Smooth muscle cell (in vitro differentiated cells): Measurements from ENCODE around the gene CLDN34. TPM values are rescaled to one million over a fixed set of nuclear protein-coding genes. Genes with fewer than 3 reads are reported as not detected.

Experiments
- DNase-seq: peaks from one replicate; lab custom pipeline; 2025; ENCODE audit not compliant: unreplicated experiment; lab: John Stamatoyannopoulos, UW
- H2AFZ ChIP-seq: fragments of 200-600 bp; sonication (generic); 2 replicates; pipeline ENCODE4 v1.6.0; 2016; ENCODE audit warnings: antibody characterized with exemption, low read depth, mild to moderate bottlenecking
- H3F3A ChIP-seq: fragments of 200-600 bp; sonication (generic); 2 replicates; pipeline ENCODE4 v1.6.0; 2017; ENCODE audit warnings: antibody characterized with exemption, low read depth
- H3K27ac ChIP-seq: fragments of 200-600 bp; sonication (generic); 2 replicates; pipeline ENCODE4 v1.5.1; 2016; ENCODE audit warnings: low read depth, mild to moderate bottlenecking
- H3K27me3 ChIP-seq: fragments of 200-600 bp; sonication (generic); 2 replicates; pipeline ENCODE4 v1.6.1; 2016; ENCODE audit warnings: low read depth, mild to moderate bottlenecking
- H3K36me3 ChIP-seq: fragments of 200-600 bp; sonication (generic); 2 replicates; pipeline ENCODE4 v1.5.1; 2016; ENCODE audit warnings: low read depth
- H3K4me1 ChIP-seq: fragments of 200-600 bp; sonication (generic); 2 replicates; pipeline ENCODE4 v1.5.1; 2016; ENCODE audit warnings: low read depth
- H3K4me2 ChIP-seq: fragments of 200-600 bp; sonication (generic); 2 replicates; pipeline ENCODE4 v1.6.0; 2016; ENCODE audit warnings: mild to moderate bottlenecking
- H3K4me3 ChIP-seq: fragments of 200-600 bp; sonication (generic); 2 replicates; pipeline ENCODE4 v1.5.1; 2016; ENCODE audit warnings: mild to moderate bottlenecking
- H3K79me2 ChIP-seq: fragments of 200-600 bp; sonication (generic); 2 replicates; pipeline ENCODE4 v1.6.0; 2016; ENCODE audit warnings: low read depth, mild to moderate bottlenecking
- H3K9ac ChIP-seq: fragments of 200-600 bp; sonication (generic); 2 replicates; pipeline ENCODE4 v1.6.0; 2016; ENCODE audit warnings: low read depth
- H3K9me3 ChIP-seq: fragments of 200-600 bp; sonication (generic); replicated peaks from 2 replicates; pipeline ENCODE4 v1.5.1; 2016; ENCODE audit warnings: low read depth
- H4K20me1 ChIP-seq: fragments of 200-600 bp; sonication (generic); 2 replicates; pipeline ENCODE4 v1.6.0; 2016; ENCODE audit warnings: low read depth
- WGBS: methylation state at CpG from one replicate; pipeline ENCODE4 v1.1.7; 2016; ENCODE audit warnings: low lambda C conversion rate; 5-methylcytosine and 5-hydroxymethylcytosine counted together
- polyA plus RNA-seq: library from polyadenylated mRNA; unstranded; fragments of >200 nt; fragmentation: Nextera tagmentation; extraction: Ambion mirVana; gene quantifications from 2 replicates; pipeline ENCODE4 v1.2.1, GENCODE V29; 2016
- total RNA-seq: library from RNA; depleted of rRNA; stranded (reverse); fragments of >200 nt; gene quantifications from 2 replicates; pipeline ENCODE4 v1.2.3, GENCODE V29; 2014
- TF ChIP-seq, protein P1 (sequence below): fragments of 200-600 bp; sonication (generic); IDR thresholded peaks from 2 replicates; pipeline ENCODE4 v1.5.1; 2017; ENCODE audit warnings: borderline replicate concordance, mild to moderate bottlenecking, antibody characterized with exemption; ENCODE audit not compliant: insufficient read depth, poor library complexity, severe bottlenecking

The CLDN34 gene
- total and polyA plus RNA-seq, 2 experiments from 2014 or later = 1.0 TPM; not detected in 1

- H3K27me3 ChIP-seq = no peaks in the 10 kb centered on the region
- no peak overlapping the region for H3K9ac ChIP-seq
- H2AFZ ChIP-seq = no peak overlapping the region
- no peaks in the 10 kb centered on the region for H3K4me1 ChIP-seq
- H3F3A ChIP-seq = no peaks in the 10 kb centered on the region
- 76% methylated on average over 2 of the region's 2 CpGs for WGBS
- H3K79me2 ChIP-seq = no peaks in the 10 kb centered on the region
- no peak overlapping the region for H3K4me3 ChIP-seq
- TF ChIP-seq, protein P1, sequence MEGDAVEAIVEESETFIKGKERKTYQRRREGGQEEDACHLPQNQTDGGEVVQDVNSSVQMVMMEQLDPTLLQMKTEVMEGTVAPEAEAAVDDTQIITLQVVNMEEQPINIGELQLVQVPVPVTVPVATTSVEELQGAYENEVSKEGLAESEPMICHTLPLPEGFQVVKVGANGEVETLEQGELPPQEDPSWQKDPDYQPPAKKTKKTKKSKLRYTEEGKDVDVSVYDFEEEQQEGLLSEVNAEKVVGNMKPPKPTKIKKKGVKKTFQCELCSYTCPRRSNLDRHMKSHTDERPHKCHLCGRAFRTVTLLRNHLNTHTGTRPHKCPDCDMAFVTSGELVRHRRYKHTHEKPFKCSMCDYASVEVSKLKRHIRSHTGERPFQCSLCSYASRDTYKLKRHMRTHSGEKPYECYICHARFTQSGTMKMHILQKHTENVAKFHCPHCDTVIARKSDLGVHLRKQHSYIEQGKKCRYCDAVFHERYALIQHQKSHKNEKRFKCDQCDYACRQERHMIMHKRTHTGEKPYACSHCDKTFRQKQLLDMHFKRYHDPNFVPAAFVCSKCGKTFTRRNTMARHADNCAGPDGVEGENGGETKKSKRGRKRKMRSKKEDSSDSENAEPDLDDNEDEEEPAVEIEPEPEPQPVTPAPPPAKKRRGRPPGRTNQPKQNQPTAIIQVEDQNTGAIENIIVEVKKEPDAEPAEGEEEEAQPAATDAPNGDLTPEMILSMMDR = no peak
- H3K9me3 ChIP-seq = no peaks in the 10 kb centered on the region
- H3K27ac ChIP-seq = no peak overlapping the region
- DNase-seq = no peak
- no peak overlapping the region for H3K4me2 ChIP-seq
- no peaks in the 10 kb centered on the region for H3K36me3 ChIP-seq
- no peaks in the 10 kb centered on the region for H4K20me1 ChIP-seq
These were observed 13.8 kb upstream of the CLDN34 start for GRCh38 chrX:9953396-9953795.

GRCh38 chrX:9955506-9955905, 11.7 kb upstream of the CLDN34 start:
- Histone ChIP-seq H3K4me1 (no peaks in the 10 kb centered on the region), H3K4me3 (no peak overlapping the region), H3K9ac (no peak overlapping the region), H3K79me2 (no peaks in the 10 kb centered on the region), H4K20me1 (no peaks in the 10 kb centered on the region), H3K4me2 (no peak overlapping the region), H2AFZ (no peak overlapping the region), H3K9me3 (no peaks in the 10 kb centered on the region), H3K27me3 (no peaks in the 10 kb centered on the region), H3K27ac (no peak overlapping the region), H3F3A (no peaks in the 10 kb centered on the region), H3K36me3 (no peaks in the 10 kb centered on the region)
- 50% methylated on average over 6 of the region's 6 CpGs for WGBS
- DNase-seq = no peak
- TF ChIP-seq, protein P1 = no peak

DNA sequence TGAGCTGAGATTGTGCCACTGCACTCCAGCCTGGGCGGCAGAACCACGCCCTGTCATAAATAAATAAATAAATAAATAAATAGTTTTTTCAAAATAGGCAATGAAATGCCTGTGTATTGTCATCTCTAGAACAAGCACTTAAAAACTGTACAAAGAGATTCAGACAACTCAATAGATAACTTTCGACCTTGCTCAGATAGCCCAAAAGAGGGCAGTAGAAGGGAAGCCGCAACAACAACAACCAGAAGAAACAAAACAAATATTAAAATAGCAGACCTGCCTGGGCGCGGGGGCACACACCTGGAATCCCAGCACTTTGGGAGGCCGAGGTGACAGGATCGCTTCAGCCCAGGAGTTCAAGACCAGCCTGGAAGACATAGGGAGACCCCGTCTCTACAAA, 9.4 kb upstream of the CLDN34 start:
- Histone ChIP-seq H2AFZ (no peak overlapping the region), H3K9ac (no peak overlapping the region), H3K36me3 (no peaks in the 10 kb centered on the region), H3K9me3 (no peaks in the 10 kb centered on the region), H3K27me3 (no peaks in the 10 kb centered on the region), H3K4me2 (no peak overlapping the region), H3K27ac (no peak overlapping the region), H3K79me2 (no peaks in the 10 kb centered on the region), H3K4me3 (no peak overlapping the region), H4K20me1 (no peaks in the 10 kb centered on the region), H3K4me1 (no peaks in the 10 kb centered on the region), H3F3A (no peaks in the 10 kb centered on the region)
- TF ChIP-seq, protein P1 = no peak
- 88% methylated on average over 9 of the region's 9 CpGs for WGBS
- no peak for DNase-seq

DNA sequence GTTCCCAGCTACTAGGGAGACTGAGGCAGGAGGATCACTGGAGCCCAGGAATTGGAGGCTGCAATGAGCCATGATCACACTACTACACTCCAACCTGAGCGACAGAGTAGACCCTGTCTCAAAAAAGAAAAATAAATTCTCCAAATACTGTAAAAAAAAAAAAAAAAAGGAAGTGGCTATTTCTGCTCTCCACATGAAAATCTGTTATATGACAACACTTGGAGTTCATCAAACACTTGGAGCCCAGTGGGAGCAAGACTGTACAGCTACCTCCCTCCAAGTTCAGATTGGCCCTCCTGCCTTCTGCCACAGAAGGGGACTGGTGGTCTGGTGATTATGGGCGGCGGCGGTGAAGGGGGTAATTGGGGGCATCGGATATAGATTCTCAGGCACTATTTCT, 9.0 kb upstream of the CLDN34 start:
- H3K4me1 ChIP-seq = no peaks in the 10 kb centered on the region
- H3K27me3 ChIP-seq = no peaks in the 10 kb centered on the region
- no peaks in the 10 kb centered on the region for H4K20me1 ChIP-seq
- no peaks in the 10 kb centered on the region for H3F3A ChIP-seq
- 92% methylated on average over 5 of the region's 5 CpGs for WGBS
- no peak overlapping the region for H3K27ac ChIP-seq
- TF ChIP-seq, protein P1 = no peak
- DNase-seq = no peak
- H3K79me2 ChIP-seq = no peaks in the 10 kb centered on the region
- no peak overlapping the region for H3K9ac ChIP-seq
- H2AFZ ChIP-seq = no peak overlapping the region
- no peak overlapping the region for H3K4me3 ChIP-seq
- H3K4me2 ChIP-seq = no peak overlapping the region
- H3K36me3 ChIP-seq = no peaks in the 10 kb centered on the region
- no peaks in the 10 kb centered on the region for H3K9me3 ChIP-seq
